MCF 10A (cell line): ENCODE results near the gene BIRC2. TPM values are rescaled to one million over a fixed set of nuclear protein-coding genes. Genes with fewer than 3 reads are reported as not detected.
"Not testable (repeated sequence)": the region's sequence is repeated elsewhere in the genome, so short reads cannot be mapped to it uniquely, and the experiment has no call there.

ENCODE experiments used
- BruUV-seq: library from RNA; stranded (reverse); fragments of 400-500 nt; replicated peaks from 2 replicates; lab custom pipeline; 2021; lab: Mats Ljungman, UMichigan
- CTCF ChIA-PET: fragments of 300-600 bp; sonication (Branson Sonifier 250); formaldehyde crosslinking; extraction: SDS; loops from one replicate; lab custom pipeline; 2021; ENCODE audit warnings: antibody characterized with exemption, inconsistent platforms; lab: Yijun Ruan, JAX
- POLR2A ChIA-PET: fragments of 300-600, 350-650 bp; sonication (Branson Sonifier 250); formaldehyde crosslinking; extraction: SDS; loops from one replicate; lab custom pipeline; 2020; ENCODE audit warnings: antibody characterized with exemption, inconsistent platforms; lab: Yijun Ruan, JAX
- DNase-seq: peaks from one replicate; pipeline ENCODE4 v3.0.0-alpha.2; 2018; ENCODE audit not compliant: unreplicated experiment
- H3K27ac Mint-ChIP-seq: one replicate; pipeline ENCODE4 v1.8.0; 2022; ENCODE audit warnings: mild to moderate bottlenecking, low read depth, mixed read lengths; ENCODE audit not compliant: unreplicated experiment
- H3K27me3 Mint-ChIP-seq: one replicate; pipeline ENCODE4 v1.8.0; 2022; ENCODE audit warnings: mixed read lengths; ENCODE audit not compliant: insufficient read depth, unreplicated experiment
- H3K36me3 Mint-ChIP-seq: one replicate; pipeline ENCODE4 v1.8.0; 2022; ENCODE audit warnings: mild to moderate bottlenecking, moderate library complexity, mixed read lengths; ENCODE audit not compliant: insufficient read depth, unreplicated experiment
- H3K4me1 Mint-ChIP-seq: one replicate; pipeline ENCODE4 v1.8.0; 2022; ENCODE audit warnings: mixed read lengths; ENCODE audit not compliant: insufficient read depth, unreplicated experiment
- H3K4me3 Mint-ChIP-seq: one replicate; pipeline ENCODE4 v1.8.0; 2022; ENCODE audit warnings: mild to moderate bottlenecking, moderate library complexity, mixed read lengths; ENCODE audit not compliant: unreplicated experiment
- H3K9me3 Mint-ChIP-seq: one replicate; pipeline ENCODE4 v1.8.0; 2022; ENCODE audit warnings: mixed read lengths; ENCODE audit not compliant: unreplicated experiment
- intact Hi-C: fragments of 100-400 bp; cut with micrococcal nuclease; formaldehyde crosslinking; loops from 2 replicates; pipeline ENCODE4 v1.14.1; 2022
- total RNA-seq: library from RNA; stranded (reverse); gene quantifications from 2 replicates; pipeline ENCODE4 v1.2.3, GENCODE V29; 2022
- TF ChIP-seq, protein P1 (sequence below): fragments of 200-600 bp; IDR thresholded peaks from one replicate; pipeline ENCODE4 v1.8.0; 2022; ENCODE audit warnings: antibody characterized with exemption, mild to moderate bottlenecking; ENCODE audit not compliant: unreplicated experiment

The BIRC2 gene
- total RNA-seq, 1 experiment from 2014 or later, result 50.0 TPM

DNA sequence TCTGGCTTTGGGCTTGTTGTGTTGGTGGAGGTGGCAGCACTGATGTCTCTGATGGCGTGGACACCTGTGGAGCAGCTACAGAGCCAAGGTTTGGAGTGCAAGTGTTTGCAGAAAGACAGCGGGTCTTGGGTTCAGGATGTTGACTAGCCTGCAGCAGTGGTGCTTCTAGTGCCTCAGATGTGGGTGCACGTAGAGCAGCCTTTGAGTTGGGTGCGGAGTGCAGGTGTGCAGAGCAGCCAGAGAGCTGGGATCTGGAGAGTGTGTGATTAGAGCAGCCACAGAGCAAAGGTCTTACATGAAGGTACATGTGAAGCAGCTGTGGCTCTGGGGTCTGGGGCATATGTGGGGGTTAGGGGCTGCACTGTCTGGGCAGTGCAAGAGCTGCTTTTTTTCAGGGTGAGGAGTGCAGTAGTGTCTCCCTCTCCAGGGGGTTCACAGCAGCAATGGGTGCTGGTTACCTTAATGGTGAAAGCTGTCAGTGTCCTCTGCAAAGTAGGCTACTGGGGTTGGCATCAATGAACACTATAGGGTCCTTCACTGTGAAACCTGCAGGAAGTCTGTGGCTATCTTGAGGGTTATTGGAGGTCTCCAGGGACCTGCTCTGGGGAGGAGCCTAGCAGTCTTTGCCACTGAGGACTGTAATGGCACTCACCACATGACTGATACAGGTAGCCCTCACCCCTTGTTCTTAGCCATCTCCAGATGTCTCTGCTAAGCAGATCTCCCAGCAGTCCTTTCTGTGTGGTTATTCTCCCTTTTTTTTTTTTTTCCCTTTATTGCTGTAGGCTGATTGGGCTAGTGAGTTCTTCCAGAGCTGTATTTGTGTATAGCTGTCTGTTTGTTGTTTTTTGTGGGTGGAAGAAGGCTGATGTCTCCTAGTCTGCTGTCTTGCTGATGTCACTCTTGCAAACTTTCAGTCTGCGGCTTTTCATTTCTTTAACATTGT lies 14.3 kb downstream of the BIRC2 start:
- Mint-ChIP-seq H3K4me3 (no peak overlapping the region), H3K9me3 (peaks cover 8% of the 10 kb centered on the region), H3K27ac (peak overlapping the region; percentile 73), H3K27me3 (no peaks in the 10 kb centered on the region), H3K36me3 (peaks cover 80% of the 10 kb centered on the region), H3K4me1 (peaks cover 14% of the 10 kb centered on the region)
- CTCF ChIA-PET, result interaction anchor here (0.6 to 1.3 kb wide), 3 partner anchors 19 to 252 kb away, joined by 5 to 6 read pairs (median 5); no protein-coding TSS in a partner anchor
- no TSS peak for BruUV-seq
- intact Hi-C loops, result no loop called here
- TF ChIP-seq, protein P1, sequence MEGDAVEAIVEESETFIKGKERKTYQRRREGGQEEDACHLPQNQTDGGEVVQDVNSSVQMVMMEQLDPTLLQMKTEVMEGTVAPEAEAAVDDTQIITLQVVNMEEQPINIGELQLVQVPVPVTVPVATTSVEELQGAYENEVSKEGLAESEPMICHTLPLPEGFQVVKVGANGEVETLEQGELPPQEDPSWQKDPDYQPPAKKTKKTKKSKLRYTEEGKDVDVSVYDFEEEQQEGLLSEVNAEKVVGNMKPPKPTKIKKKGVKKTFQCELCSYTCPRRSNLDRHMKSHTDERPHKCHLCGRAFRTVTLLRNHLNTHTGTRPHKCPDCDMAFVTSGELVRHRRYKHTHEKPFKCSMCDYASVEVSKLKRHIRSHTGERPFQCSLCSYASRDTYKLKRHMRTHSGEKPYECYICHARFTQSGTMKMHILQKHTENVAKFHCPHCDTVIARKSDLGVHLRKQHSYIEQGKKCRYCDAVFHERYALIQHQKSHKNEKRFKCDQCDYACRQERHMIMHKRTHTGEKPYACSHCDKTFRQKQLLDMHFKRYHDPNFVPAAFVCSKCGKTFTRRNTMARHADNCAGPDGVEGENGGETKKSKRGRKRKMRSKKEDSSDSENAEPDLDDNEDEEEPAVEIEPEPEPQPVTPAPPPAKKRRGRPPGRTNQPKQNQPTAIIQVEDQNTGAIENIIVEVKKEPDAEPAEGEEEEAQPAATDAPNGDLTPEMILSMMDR, result no peak
- POLR2A ChIA-PET, result interaction anchor here (1.3 kb wide), 1 partner anchor 13 kb away, joined by 7 read pairs; no protein-coding TSS in a partner anchor
- no peak for DNase-seq

DNA sequence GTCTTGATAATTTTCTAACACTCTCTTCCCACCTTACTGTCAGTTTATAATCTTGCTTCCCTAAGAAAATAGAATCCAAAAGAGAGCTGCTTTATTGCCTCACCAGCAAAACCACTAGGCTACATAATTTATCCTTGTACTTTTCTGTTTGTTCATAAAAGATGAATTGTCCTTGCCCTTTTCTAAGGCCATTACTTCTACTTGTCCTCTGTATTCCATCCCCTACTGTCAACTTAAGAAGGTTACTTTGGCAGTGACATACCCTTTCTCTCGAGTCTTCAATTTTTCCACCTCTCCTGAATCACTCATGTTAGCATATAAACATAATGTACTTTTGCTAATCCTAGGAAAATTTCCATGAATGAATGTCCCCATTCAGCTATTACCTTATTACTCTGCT lies 18.0 kb downstream of the BIRC2 start:
- H3K4me1 Mint-ChIP-seq, result peaks cover 8% of the 10 kb centered on the region
- POLR2A ChIA-PET, result interaction anchor here (1.0 to 1.3 kb wide), 3 partner anchors 9 to 131 kb away, joined by 3 read pairs; no protein-coding TSS in a partner anchor

DNA sequence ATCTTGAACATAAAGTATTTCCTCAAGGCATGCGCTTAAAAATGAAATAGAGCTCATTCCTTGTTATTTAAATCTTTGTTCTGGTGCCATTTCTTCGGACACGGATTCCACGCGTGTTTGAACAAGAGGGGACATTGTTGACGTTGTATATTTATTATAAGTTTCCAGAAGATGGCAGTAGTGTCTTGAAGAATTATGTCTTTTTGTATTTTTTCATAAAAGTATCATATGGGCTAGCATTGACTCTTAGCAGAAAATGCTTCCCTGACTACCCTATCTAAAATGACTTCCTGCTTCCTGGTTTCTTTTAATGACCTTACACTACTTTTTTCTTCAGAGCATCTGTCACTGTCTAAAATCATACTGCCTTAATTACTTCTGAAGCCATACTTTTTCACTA lies 20.4 kb downstream of the BIRC2 start:
- ChIA-PET CTCF (interaction anchor here (0.6 to 3.0 kb wide), 18 partner anchors 8 to 723 kb away, joined by 3 to 28 read pairs (median 4); no protein-coding TSS in a partner anchor), POLR2A (interaction anchor here (1.0 kb wide), 1 partner anchor 246 kb away, joined by 3 read pairs; no protein-coding TSS in a partner anchor)
- Mint-ChIP-seq H3K9me3 (no peaks in the 10 kb centered on the region), H3K27me3 (no peaks in the 10 kb centered on the region), H3K4me1 (no peaks in the 10 kb centered on the region), H3K36me3 (peaks cover 66% of the 10 kb centered on the region), H3K4me3 (no peak overlapping the region), H3K27ac (peak overlapping the region; percentile 32)
- intact Hi-C loops, result no loop called here
- peak; percentile 10 for DNase-seq
- no TSS peak for BruUV-seq
- TF ChIP-seq, protein P1, result no peak

More for the DNA sequence above, 18.0 kb downstream of the BIRC2 start:
- H3K9me3 Mint-ChIP-seq, result peaks cover 6% of the 10 kb centered on the region
- peak overlapping the region; percentile 17 for H3K27ac Mint-ChIP-seq
- CTCF ChIA-PET, result interaction anchor here (0.9 to 3.0 kb wide), 7 partner anchors 12 to 249 kb away, joined by 3 to 28 read pairs (median 4); no protein-coding TSS in a partner anchor
- no peak for DNase-seq
- TF ChIP-seq, protein P1, result no peak
- no peaks in the 10 kb centered on the region for H3K27me3 Mint-ChIP-seq
- intact Hi-C loops, result no loop called here
- BruUV-seq, result no TSS peak
- H3K4me3 Mint-ChIP-seq, result no peak overlapping the region
- H3K36me3 Mint-ChIP-seq, result peaks cover 82% of the 10 kb centered on the region

DNA sequence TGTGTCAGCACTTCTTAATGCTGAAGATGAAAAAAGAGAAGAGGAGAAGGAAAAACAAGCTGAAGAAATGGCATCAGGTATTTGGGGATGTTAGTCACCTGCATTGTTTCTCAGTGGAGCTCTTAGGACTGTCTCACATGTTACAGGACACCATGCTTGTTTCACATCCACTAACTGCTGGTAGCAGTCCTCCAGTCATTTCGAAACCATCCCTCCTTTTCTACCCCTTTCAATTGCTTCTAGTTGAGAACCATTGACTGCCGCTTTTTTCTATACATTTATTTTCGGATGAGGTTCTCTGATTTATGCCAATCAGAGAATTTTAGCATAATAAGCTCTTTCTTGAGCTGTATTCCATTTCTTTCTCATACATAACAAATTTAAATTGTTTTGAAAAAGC lies 21.5 kb downstream of the BIRC2 start:
- Mint-ChIP-seq H3K4me3 (no peak overlapping the region), H3K36me3 (peaks cover 55% of the 10 kb centered on the region), H3K4me1 (no peaks in the 10 kb centered on the region), H3K9me3 (no peaks in the 10 kb centered on the region), H3K27me3 (no peaks in the 10 kb centered on the region), H3K27ac (no peak overlapping the region)
- ChIA-PET POLR2A (interaction anchor here (0.6 to 1.2 kb wide), 2 partner anchors 13 to 185 kb away, joined by 3 read pairs; no protein-coding TSS in a partner anchor), CTCF (interaction anchor here (0.6 to 1.9 kb wide), 12 partner anchors 17 to 685 kb away, joined by 3 to 11 read pairs (median 3); no protein-coding TSS in a partner anchor)
- intact Hi-C loops, result no loop called here
- BruUV-seq, result no TSS peak
- TF ChIP-seq, protein P1, result no peak
- DNase-seq, result no peak

DNA sequence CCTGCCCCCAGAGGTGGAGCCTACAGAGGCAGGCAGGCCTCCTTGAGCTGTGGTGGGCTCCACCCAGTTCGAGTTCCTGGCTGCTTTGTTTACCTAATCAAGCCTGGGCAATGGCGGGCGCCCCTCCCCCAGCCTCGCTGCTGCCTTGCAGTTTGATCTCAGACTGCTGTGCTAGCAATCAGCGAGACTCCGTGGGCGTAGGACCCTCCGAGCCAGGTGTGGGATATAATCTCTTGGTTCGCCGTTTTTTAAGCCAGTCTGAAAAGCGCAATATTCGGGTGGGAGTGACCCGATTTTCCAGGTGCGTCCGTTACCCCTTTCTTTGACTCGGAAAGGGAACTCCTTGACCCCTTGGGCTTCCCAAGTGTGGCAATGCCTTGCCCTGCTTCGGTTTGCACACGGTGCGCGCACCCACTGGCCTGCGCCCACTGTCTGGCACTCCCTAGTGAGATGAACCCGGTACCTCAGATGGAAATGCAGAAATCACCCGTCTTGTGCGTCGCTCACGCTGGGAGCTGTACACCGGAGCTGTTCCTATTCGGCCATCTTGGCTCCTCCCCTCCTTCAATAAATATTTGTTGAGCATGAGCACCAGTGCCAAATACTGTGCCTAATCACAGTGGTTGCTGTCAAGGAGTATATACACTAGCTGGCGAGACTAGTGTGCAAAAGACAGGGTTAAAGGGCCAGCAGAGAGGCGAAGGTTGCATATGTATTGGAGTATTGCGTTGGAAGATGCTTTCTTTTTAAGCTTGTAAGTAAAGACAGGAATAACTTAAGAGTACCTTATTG lies 27.8 kb downstream of the BIRC2 start:
- peaks cover 43% of the 10 kb centered on the region for H3K36me3 Mint-ChIP-seq
- intact Hi-C loops, H3K4me3 Mint-ChIP-seq, H3K4me1 Mint-ChIP-seq, H3K27ac Mint-ChIP-seq, DNase-seq, BruUV-seq, H3K9me3 Mint-ChIP-seq, H3K27me3 Mint-ChIP-seq: not testable (repeated sequence)
- ChIA-PET POLR2A (interaction anchor here (1.0 to 1.2 kb wide), 2 partner anchors 9 to 11 kb away, joined by 3 read pairs; no protein-coding TSS in a partner anchor), CTCF (interaction anchor here (0.7 to 2.7 kb wide), 4 partner anchors 8 to 17 kb away, joined by 3 to 17 read pairs (median 3); no protein-coding TSS in a partner anchor)
